Sigmoid colon (tissue), 4 donors: Measurements from ENCODE around the gene CDK11B.
"Not testable (repeated sequence)": the region's sequence is repeated elsewhere in the genome, so short reads cannot be mapped to it uniquely, and the experiment has no call there.

ENCODE experiments used
- POLR2A ChIP-seq, 2 donors: fragments of 450-650 bp; IDR thresholded peaks; one replicate each; pipeline ENCODE4 v1.6.1; 2016; ENCODE audit warnings: antibody characterized with exemption in 2 of 2, mild to moderate bottlenecking in 2 of 2, moderate library complexity in 2 of 2
- POLR2AphosphoS5 ChIP-seq, 4 donors: sonication (generic); formaldehyde crosslinking; IDR thresholded peaks; one replicate each; pipeline ENCODE4 v1.6.1; 2017; ENCODE audit warnings: antibody characterized with exemption in 4 of 4
- TF ChIP-seq, protein P1 (sequence below), 4 experiments: fragments of 450-650 bp in 3 of 4; fragments of 200-600 bp in 1 of 4; IDR thresholded peaks; one replicate each; pipeline ENCODE4 v1.5.1; 2016 to 2019; ENCODE audit warnings: antibody characterized with exemption in 4 of 4, mild to moderate bottlenecking in 3 of 4, moderate library complexity in 2 of 4

- not testable (repeated sequence) for TF ChIP-seq POLR2AphosphoS5, POLR2A (IDR thresholded peaks at IDR 0.05)
- TF ChIP-seq, protein P1, sequence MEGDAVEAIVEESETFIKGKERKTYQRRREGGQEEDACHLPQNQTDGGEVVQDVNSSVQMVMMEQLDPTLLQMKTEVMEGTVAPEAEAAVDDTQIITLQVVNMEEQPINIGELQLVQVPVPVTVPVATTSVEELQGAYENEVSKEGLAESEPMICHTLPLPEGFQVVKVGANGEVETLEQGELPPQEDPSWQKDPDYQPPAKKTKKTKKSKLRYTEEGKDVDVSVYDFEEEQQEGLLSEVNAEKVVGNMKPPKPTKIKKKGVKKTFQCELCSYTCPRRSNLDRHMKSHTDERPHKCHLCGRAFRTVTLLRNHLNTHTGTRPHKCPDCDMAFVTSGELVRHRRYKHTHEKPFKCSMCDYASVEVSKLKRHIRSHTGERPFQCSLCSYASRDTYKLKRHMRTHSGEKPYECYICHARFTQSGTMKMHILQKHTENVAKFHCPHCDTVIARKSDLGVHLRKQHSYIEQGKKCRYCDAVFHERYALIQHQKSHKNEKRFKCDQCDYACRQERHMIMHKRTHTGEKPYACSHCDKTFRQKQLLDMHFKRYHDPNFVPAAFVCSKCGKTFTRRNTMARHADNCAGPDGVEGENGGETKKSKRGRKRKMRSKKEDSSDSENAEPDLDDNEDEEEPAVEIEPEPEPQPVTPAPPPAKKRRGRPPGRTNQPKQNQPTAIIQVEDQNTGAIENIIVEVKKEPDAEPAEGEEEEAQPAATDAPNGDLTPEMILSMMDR (IDR thresholded peaks at IDR 0.05), result not testable (repeated sequence)
These were observed 38.8 kb upstream of the CDK11B start for GRCh38 chr1:1697358-1698183.
